Stimulated activated naive B cell treated with anti-CD40 and anti-IgM and Interleukin-4, amounts not matched to agents 10 μg/mL and 1 μg/mL and 100 μg/mL, for 72 hours (primary cell): ENCODE measurements around the gene POU5F1.

Source experiments
- ATAC-seq, 2 donors: fragments of 150-1000 bp; cut with Tn5 transposase; replicated peaks; 2 replicates each; pipeline ENCODE4 v1.10.0; 2021; ENCODE audit warnings: moderate library complexity in 1 of 2
- DNase-seq: peaks from one replicate; pipeline ENCODE4 v3.0.0; 2021
- H3K27ac Mint-ChIP-seq: one replicate; pipeline ENCODE4 v1.8.0; 2022; ENCODE audit warnings: mild to moderate bottlenecking, mixed read lengths
- H3K27me3 Mint-ChIP-seq, 2 donors: one replicate each; pipeline ENCODE4 v1.8.0; 2022; ENCODE audit warnings: mixed read lengths in 2 of 2
- H3K36me3 Mint-ChIP-seq, 2 donors: one replicate each; pipeline ENCODE4 v1.8.0; 2022; ENCODE audit warnings: mixed read lengths in 2 of 2, mild to moderate bottlenecking in 1 of 2
- H3K4me1 Mint-ChIP-seq, 2 donors: one replicate each; pipeline ENCODE4 v1.8.0; 2022; ENCODE audit warnings: mixed read lengths in 2 of 2, mild to moderate bottlenecking in 1 of 2
- H3K4me3 Mint-ChIP-seq, 2 donors: one replicate each; pipeline ENCODE4 v1.8.0; 2022; ENCODE audit warnings: mild to moderate bottlenecking in 2 of 2, mixed read lengths in 2 of 2, moderate library complexity in 1 of 2
- H3K9me3 Mint-ChIP-seq, 2 donors: one replicate each; pipeline ENCODE4 v1.8.0; 2022; ENCODE audit warnings: mixed read lengths in 2 of 2, mild to moderate bottlenecking in 1 of 2

The POU5F1 gene

GRCh38 chr6:31114541-31114878 is 56.0 kb downstream of the POU5F1 start, which contains the start of gene PSORS1C1:
Gene PSORS1C1, plus strand, starts transcription at chr6:31114800. Its CDS starts 14,833 bp downstream, at chr6:31129633.
- Mint-ChIP-seq H3K4me3 (no peak within 1 kb of the TSS), H3K27me3 (peaks cover 34 to 42% of the 10 kb centered on the region in 2 donors), H3K4me1 (peaks cover 7 to 17% of the 10 kb centered on the region in 2 donors), H3K36me3 (no peaks in the 10 kb centered on the region), H3K27ac (peak within 1 kb of the TSS; percentile 1), H3K9me3 (no peaks in the 10 kb centered on the region)
- no peak for ATAC-seq
- DNase-seq, result no peak
